TTC549 (cell line): Measurements from ENCODE around the gene ANKRD17.
"Not testable (repeated sequence)": the region's sequence is repeated elsewhere in the genome, so short reads cannot be mapped to it uniquely, and the experiment has no call there.

Experiments
- FAIRE-seq: peaks from 2 replicates; lab custom pipeline; 2012; peaks lifted over from hg19 to GRCh38; lab: Jason Lieb, UNC

ANKRD17 gene

GRCh38 chr4:73258686-73259570 is at the start of gene ANKRD17:
Gene ANKRD17, minus strand, starts transcription at chr4:73258798. Its CDS starts 130 bp downstream, at chr4:73258668.
- no peak for FAIRE-seq

- FAIRE-seq = no peak
These were observed 49.7 kb upstream of the ANKRD17 start for GRCh38 chr4:73308286-73308685.

GRCh38 chr4:73303711-73304110 is 45.1 kb upstream of the ANKRD17 start:
- no peak for FAIRE-seq

GRCh38 chr4:73299548-73300280 is 41.1 kb upstream of the ANKRD17 start:
- no peak for FAIRE-seq

- FAIRE-seq = not testable (repeated sequence)
These were observed 34.1 kb upstream of the ANKRD17 start for GRCh38 chr4:73292661-73293060.

GRCh38 chr4:73281982-73282381 is 23.4 kb upstream of the ANKRD17 start:
- FAIRE-seq = no peak

- FAIRE-seq = no peak
These were observed 22.8 kb upstream of the ANKRD17 start for GRCh38 chr4:73281396-73281795.

- FAIRE-seq = no peak
These were observed 18.6 kb upstream of the ANKRD17 start for GRCh38 chr4:73277201-73277600.

- FAIRE-seq = no peak
These were observed 16.7 kb upstream of the ANKRD17 start for GRCh38 chr4:73275318-73275654.

- FAIRE-seq = no peak
These were observed 14.2 kb upstream of the ANKRD17 start for GRCh38 chr4:73272816-73273215.

- no peak for FAIRE-seq
These were observed 8.5 kb upstream of the ANKRD17 start for GRCh38 chr4:73267050-73267449.

- FAIRE-seq = no peak
These were observed 1.0 kb upstream of the ANKRD17 start for GRCh38 chr4:73259571-73260090.

GRCh38 chr4:73258436-73258685 is 237 bp downstream of the ANKRD17 start:
- no peak for FAIRE-seq

GRCh38 chr4:73257651-73258435 is 755 bp downstream of the ANKRD17 start:
- no peak for FAIRE-seq

GRCh38 chr4:73257234-73257633 is 1.4 kb downstream of the ANKRD17 start:
- FAIRE-seq = peak; percentile 46

- FAIRE-seq = not testable (repeated sequence)
These were observed 2.8 kb downstream of the ANKRD17 start for GRCh38 chr4:73255847-73256246.

- FAIRE-seq = no peak
These were observed 6.6 kb downstream of the ANKRD17 start for GRCh38 chr4:73252001-73252400.

GRCh38 chr4:73251384-73251783 is 7.2 kb downstream of the ANKRD17 start:
- FAIRE-seq = no peak

- FAIRE-seq = no peak
These were observed 8.0 kb downstream of the ANKRD17 start for GRCh38 chr4:73250642-73251041.

- FAIRE-seq = no peak
These were observed 9.8 kb downstream of the ANKRD17 start for GRCh38 chr4:73248821-73249220.

- FAIRE-seq = no peak
These were observed 10.2 kb downstream of the ANKRD17 start for GRCh38 chr4:73248416-73248815.

GRCh38 chr4:73247100-73247499 is 11.5 kb downstream of the ANKRD17 start:
- FAIRE-seq = no peak

GRCh38 chr4:73245955-73246354 is 12.6 kb downstream of the ANKRD17 start:
- no peak for FAIRE-seq
